ENCODE measurements around the gene MICALL1.

Gene MICALL1

DNA sequence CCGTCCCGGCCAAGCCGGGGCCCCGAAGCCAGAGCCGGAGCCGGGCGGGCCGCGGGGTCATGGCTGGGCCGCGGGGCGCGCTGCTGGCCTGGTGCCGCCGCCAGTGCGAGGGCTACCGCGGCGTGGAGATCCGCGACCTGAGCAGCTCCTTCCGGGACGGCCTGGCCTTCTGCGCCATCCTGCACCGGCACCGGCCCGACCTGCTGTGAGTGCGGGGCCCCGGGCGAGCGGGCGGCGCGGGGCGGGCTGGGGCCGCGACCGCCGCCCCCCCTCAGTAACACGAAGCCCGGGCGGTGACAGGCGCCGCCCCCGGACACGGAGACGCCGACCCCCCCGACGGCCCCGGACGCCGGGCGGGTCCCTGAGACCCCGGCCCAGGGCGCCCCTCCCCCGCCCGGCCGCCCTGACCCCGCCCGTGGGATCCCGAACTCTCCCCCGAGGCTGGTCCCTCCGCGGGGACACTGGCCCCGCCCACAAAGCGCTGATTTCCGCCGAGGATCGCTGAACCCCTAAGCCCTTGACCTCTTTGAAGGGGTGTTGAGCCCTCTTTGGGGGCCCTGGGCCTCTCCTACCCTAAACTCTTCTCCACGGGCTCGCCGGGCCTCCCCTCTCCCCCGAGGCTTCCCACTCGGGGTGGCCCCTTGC, 389 bp downstream of the MICALL1 start:
- DNase-seq: peak; percentile 21

DNA sequence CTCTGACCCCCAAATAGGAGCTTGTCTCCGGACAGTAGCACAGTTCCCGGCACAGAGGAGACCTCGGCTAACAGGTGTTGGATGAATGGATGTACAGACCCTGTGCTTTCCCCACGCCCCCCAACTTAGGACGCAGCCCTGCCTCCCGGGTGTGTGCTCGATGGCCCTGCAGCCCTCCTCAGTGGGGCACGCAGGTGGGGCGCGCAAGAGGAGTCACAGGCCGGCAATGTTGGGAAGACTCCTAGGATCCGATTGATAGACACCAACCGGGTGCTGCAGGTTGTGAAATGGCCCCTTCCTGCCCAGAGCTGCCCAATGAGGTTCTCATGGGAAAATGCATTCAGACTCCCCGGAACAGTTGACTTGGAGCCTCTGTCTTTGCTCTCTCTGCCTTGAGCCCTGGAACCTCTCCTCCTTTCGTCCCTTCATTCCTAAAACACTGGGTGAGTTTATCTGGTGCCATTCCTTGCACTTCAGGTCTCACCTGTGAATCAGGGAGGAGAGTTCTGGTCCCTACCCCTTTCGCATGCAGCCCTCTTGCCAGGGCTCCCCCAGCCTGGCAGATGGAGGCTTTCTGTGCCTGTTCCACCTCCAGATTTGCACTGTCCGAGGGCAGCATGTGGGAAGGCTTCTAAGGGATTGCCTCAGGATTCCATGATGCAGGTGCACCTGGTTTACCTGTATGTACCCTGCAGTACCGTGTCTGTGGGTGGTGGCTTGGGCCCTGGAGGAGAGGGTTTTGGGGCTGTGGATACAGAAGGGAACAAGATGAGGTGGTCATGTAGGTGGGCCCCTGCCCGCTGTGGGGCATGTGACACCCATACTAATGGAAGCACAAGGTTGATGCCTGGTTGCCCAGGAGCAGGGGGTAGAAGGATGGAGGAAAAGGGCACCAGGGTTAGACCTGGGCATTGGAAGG, 1.2 kb downstream of the MICALL1 start:
- no peak for DNase-seq

DNA sequence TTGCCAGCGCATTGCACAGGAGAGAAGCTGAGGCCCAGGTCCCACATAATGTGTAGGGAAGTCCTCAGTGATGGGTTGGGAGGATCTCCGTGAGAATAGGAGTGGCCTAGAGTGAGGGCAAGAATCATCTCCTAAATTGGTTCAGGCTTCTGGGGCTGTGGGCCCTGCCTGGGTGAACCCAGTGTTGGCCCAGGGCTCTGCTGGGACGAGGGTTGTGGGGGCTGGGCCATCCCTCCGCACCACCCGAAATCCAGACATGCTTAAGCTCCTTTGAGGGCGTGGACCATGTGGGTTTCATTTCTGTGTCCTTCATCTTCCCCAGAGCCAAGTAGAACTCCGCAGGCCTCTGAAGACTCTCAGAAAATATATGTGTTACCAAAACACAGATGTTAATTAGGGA, 3.7 kb downstream of the MICALL1 start:
- DNase-seq: no peak

DNA sequence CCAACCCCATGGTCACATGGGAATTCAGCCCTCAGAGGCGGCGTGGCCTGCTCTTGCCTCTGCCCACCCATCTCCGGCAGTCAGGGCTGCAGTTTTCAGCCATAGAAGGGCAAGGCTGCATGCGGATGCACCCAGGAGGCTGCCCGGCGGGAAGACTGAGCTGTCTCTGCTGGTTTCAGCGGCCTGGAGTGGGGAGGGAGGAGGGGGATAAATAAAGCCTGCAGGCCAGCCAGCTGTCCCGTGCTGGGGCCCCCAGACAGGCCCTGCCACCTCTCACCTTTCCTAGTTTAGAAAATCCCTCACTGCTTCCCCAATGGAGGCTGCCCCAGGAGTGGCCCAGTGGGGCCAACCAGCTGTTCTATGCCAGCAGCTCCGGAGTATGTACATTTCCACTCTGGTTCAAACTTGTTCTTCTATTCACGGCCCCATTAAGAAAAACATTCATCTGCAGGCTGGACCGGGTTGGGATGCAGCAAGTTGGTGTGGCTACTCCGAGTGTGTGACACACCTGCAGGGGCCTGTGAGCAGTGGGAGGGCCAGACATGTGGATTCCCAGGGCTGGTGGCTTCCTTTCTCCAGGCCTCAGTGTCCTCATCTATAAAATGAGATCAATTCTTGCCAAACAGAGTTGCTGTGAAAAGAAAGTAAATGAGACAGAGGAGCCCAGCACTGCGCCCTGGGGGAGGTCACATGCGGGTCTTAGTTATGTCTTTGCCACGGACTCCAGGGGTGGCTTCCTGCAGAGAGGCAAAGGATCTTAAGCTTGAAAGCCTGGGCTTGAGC, 5.0 kb downstream of the MICALL1 start:
- DNase-seq: no peak

DNA sequence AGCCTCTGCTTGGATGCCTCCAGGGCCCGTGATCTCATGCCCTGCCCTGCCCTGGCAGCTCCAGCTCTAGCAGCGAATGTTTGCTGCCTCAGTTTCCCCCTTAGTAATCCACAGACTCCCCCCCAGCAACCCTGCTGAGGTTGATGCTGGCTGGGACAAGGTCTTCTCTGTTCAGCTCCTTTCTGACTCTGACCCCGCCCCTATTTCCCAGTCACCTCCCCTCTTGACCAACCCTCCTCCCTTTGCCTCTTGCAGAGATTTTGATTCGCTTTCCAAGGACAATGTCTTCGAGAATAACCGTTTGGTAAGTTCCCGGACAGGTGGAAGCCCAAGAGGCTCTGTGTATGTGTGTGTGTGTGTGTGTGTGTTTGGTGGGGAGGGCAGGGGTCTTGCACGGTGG, 5.6 kb downstream of the MICALL1 start:
- DNase-seq: no peak

DNA sequence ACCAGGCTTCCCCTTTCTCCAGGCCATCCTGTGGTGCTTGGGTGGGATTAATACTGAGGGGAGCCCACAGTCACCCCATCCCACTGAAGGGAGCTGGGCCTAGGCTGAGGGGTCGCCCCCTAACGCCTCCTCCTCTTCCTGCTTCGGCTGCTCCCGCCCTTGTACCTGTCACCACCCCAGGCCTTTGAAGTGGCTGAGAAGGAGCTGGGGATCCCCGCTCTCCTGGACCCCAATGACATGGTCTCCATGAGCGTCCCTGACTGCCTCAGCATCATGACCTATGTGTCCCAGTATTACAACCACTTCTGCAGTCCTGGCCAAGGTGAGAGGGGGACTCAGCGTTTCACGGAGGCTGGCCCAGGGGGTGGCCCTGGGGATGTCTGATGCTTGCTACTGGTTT, 6.1 kb downstream of the MICALL1 start:
- no peak for DNase-seq

DNA sequence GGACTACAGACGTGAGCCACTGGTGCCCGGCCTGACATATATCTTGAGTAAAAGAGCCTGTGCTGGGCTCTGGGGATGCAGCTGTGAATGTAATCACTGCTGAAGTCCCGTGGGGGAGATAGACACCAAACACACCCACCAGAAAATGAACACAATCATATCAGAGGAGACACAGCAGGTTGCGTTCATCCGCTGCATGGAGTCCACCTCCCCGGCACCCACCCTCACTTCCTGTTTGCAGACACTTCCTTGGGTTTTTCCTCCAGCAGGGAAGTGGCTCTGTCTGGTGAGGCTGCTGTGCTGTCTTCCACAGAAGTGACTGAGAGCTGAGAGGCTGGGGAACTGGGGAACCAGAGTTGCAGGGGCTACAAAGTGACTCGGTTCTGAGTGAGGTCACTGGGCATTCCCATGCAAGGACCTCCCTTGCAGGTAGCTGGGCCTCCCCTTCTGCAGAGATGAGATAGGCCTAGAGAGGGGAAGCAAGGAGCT, 7.2 kb downstream of the MICALL1 start:
- DNase-seq: no peak

DNA sequence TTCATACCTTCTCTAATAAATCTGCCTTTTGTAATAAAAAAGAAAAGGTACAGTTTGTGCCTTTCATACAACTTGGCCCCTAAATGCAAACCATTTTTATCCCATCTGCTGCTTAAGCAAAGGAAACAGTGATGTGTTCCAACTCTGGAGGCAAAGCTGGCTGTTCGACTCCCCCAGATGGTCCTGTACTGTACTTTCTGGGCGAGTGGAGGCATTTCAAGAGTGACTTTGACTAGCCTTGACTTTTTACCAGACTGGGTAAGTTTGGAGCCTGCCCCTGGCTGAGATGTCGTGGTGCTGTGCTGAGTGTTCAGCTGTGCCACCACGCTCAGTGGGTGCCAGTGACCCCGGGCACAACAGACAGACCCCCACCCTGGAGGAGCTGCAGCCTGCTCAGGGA, 10.2 kb downstream of the MICALL1 start:
- DNase-seq: no peak

DNA sequence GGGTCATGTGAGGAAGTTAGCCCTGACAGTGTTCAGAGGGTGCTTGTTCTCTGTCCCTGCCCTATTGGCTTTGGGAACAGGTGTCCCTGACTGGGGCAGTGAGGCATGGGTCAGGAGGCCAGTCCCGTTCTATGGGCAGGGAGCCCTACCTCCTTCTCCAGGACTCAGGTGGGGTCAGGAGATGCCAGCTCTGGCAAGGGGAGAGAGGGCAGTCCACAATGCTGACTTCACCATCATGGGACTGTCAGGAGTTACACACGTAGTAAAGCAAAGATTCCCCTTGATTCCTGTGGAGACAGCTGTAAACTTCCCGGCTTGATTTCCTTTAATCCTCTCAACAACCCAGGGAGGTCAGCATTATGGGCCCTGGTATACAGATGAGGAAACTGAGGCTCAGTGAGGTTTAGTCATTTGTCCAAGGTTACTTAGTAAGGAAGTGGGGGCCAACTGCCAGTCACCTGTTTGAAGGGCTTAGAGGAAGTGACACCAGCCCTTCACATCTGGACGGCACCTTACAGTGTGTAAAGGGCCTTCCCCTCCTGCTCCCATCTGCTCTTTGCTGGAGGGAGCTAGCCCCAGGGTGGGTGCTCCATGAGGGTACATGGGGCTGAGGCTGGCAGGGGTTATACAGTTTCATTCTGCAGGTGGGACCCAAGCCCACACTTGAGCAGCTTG, 11.9 kb downstream of the MICALL1 start:
- no peak for DNase-seq

DNA sequence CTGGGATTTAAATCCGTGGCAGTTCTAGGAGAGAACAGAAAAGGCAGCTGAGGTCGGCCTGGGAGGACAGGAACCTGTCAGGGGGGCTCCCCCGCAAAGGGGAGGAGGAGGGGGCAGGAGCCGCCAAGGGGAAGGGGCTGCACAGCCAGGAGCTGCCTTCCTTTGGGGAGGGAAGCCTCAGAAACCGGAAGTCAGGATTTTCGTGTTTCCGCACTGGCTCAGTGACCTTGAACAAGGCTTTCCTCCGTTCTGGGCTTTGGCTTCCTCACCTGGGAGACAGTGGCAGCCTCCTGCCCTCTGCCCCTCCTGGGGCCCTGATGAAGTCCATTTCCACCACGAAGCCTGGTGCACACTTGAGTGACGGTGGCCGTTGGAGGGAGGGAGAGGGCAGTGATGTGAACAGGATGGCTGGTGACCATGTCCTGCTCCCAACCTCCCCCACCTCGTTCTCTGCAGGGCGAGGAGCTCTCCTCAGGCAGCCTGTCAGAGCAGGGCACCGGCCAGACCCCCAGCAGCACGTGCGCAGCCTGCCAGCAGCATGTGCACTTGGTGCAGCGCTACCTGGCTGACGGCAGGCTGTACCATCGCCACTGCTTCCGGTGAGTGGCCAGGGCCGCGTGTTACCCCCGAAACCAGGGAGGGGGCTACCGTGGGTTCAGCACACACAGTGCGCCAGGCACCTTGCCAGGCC, 12.6 kb downstream of the MICALL1 start:
- no peak for DNase-seq

DNA sequence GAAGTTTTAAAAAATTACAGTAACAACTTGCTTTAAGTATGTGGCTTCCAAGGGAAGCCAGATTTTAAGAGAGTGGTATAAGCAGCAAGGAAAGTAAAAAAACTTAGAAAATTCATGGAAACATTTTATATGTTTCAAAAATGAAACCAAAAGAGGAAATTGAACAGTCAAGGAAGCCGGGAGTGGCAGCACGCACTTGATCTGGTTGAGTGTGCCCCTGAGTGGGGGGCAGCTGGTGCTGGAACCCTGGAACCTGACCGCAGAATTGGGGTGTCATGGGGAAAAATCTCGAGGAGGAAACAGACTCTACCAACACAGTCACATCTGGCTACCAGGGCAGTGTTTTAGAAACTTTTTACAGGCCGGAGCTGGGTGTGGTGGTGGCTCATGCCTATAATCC, 14.0 kb downstream of the MICALL1 start:
- DNase-seq: no peak

DNA sequence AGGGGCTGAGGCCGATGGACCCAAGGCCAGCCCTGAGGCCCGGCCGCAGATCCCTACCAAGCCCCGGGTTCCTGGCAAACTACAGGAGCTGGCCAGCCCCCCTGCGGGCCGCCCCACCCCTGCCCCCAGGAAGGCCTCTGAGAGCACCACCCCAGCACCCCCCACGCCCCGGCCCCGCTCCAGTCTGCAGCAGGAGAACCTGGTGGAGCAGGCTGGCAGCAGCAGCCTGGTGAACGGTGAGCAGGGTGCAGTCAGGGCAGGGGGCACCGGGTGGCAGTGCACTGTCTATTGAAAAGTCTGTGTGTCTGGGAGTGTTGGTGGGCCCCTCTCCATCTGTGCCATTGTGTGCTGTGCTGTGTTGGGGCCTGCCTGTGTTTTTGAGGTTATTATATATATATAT, 16.1 kb downstream of the MICALL1 start:
- no peak for DNase-seq

DNA sequence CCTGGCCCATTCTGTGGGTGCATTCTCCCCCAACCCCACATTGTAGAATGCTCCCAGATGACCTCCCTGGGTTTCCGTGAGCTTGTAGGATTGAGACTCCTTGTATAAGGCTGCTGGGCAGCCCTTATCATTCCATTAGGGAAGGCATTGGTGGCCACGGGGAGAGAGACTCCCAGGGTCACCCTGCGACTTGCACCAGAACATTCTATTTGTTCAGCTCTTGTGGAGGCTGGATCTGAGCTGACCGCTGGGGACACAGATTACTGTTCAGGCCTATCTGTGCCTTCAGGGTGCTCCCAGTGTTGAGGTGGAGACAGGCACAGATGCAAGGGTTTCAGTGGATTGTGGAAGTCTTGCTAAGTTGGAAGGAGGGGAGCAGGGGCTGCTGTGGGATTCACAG, 17.8 kb downstream of the MICALL1 start:
- no peak for DNase-seq

DNA sequence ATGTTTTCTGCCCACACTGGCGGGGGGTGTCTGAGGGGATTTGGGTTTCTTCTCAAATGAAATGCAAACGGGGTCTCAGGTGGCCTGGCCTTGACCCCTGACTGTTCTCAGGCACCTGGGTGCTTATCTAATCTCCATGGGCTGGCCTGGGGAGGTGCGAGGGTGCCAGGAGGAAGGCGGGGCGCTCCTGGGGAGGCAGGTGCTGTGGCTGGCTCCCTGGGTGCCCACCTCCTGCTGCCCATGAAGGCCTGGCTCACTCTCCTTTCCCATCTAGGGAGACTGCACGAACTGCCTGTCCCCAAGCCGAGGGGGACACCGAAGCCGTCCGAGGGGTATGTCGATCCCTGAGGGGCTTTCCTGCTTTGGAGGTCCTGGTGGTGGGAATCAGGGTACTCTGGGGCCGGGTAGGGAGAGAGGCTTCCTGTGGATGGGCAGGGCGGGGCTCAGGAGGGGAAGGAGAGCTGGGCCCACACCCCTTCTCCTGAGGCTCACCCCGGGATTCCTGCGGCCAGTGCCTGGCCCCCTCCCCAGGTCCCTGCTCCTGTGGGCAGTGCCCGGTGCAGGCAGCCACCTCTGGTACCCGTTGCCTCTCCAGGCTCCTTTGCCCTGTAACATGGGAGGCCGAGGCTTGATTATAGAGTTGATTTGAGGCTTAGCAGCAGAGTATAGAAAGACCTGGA, 18.4 kb downstream of the MICALL1 start:
- no peak for DNase-seq

DNA sequence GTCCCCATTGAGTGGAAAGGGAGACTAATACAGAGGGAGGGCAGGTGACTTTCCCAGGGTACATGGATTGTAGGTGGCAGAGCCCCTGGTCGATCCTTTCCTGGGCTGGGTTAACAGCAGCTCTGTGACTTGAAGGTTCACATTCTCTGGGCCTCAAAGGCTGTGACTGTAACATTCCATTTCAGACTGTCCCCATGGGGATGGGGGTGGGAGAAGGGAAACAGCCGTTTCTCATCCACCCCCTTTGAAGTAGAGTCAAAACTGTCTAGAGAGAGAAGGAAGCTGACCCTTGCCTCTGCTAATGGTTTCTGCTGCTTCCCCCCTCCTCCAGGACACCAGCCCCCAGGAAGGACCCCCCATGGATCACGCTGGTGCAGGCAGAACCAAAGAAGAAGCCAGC, 19.2 kb downstream of the MICALL1 start:
- no peak for DNase-seq

DNA sequence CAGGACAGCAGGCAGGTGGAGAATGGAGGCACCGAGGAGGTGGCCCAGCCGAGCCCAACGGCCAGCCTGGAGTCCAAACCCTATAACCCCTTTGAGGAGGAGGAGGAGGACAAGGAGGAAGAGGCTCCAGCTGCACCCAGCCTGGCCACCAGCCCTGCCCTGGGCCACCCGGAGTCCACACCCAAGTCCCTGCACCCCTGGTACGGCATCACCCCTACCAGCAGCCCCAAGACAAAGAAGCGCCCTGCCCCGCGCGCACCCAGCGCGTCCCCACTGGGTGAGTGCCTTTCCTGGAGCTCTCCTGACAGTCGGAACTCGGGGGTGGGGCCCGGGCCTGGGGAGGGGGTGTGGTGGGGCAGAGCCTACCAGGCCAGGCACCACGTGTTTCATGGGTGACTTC, 19.7 kb downstream of the MICALL1 start:
- no peak for DNase-seq

DNA sequence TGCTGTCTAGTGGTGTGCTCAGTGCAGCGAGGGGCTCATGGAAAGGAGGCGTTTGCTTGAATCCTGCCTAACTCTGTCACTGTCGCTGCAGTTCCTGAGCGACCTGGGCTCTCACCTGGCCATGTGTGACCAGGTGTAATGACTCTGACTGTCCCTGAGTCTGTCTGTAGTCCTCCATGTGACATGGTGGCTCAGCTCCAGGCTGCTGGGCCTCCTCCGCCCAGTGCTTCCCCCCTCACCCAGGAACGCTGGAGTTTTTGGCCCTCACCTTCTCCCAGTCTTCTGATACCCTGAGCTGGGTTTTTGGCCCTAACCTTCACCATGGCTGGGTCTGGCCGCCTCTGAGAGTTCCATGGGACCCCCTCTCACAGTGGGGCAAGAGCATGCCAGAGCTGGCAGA, 20.3 kb downstream of the MICALL1 start:
- no peak for DNase-seq

DNA sequence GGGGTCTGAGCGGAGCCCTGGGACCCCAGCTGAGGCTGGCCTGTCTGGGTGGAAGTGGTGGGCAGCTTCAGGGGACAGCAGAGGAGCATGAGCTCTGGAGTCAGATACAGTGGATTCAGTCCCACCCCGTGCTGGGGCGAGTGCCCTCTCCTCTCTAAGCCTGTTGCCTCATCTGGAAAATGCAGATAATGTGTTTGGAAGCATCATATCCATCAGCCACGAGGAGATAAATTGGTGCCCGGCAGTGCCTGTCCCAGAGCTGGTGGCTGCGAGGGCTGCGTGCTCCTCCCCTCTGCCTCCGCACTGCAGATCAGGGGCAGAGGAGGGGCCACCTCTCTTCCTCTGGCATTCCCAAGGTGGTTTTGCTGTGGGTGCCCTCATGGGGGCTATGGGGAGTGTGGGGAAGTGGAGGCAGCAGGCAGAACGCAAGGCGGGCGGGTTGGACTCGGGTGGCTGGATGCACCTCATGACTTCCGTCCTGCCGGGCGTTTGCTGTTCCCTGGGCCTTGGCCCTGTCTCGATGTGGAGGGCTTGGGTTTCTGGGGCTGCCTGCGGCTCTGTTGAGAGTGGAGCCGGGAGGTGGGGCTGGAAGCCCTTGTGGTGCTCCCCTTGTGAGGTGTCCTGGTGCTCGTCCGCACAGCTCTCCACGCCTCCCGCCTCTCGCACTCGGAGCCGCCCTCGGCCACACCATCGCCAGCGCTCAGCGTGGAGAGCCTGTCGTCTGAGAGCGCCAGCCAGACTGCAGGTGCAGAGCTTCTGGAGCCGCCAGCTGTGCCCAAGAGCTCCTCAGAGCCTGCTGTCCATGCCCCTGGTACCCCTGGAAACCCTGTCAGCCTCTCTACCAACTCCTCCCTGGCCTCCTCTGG, 20.9 kb downstream of the MICALL1 start:
- no peak for DNase-seq

DNA sequence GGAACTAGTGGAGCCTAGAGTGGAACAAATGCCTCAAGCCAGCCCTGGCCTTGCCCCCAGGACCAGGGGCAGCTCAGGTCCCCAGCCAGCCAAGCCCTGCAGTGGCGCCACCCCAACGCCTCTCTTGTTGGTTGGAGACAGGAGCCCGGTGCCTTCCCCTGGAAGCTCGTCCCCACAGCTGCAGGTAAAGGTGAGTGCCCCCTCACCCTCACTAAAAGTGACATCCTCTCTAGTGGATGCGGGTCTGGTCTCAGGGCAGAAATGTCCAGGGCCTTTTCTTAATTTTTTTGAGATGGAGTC, 21.5 kb downstream of the MICALL1 start:
- DNase-seq: no peak

DNA sequence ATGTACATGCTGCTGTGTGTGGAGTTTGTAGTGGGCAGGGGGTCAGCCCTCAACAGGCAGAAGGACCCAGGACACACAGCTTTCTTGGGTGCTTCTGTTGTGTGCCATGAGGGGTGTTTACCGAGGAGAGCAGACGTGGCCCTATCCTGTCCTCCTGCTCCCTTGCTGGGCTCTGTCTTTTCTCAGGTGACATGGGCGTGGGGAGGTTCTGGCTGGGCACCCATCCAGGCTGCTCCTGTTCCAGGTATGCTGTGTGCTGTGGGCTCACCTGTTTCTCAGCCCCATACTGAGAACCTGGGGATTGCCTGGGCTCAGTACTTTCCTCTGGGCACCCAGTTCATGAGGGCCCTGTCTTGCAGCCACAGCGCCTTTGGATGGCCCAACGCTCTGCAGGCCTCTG, 23.3 kb downstream of the MICALL1 start:
- DNase-seq: no peak
